SU-DHL-6 (cell line): ENCODE results near the gene PXDN.

ENCODE experiments used
- EZH2phosphoT487 ChIP-seq: fragments of 200-600 bp; sonication (generic), shearing (Covaris generic); conservative IDR thresholded peaks from 2 replicates; pipeline ENCODE4 v1.6.1; 2018; ENCODE audit warnings: mild to moderate bottlenecking, antibody characterized with exemption, low read length, moderate library complexity, mixed read lengths
- TF ChIP-seq, protein P1 (sequence below): fragments of 200-600 bp; sonication (generic); IDR thresholded peaks from one replicate; pipeline ENCODE4 v1.5.1; 2017; ENCODE audit warnings: antibody characterized with exemption, mild to moderate bottlenecking, low read length, moderate library complexity; ENCODE audit not compliant: insufficient read depth, poor library complexity, severe bottlenecking

DNA sequence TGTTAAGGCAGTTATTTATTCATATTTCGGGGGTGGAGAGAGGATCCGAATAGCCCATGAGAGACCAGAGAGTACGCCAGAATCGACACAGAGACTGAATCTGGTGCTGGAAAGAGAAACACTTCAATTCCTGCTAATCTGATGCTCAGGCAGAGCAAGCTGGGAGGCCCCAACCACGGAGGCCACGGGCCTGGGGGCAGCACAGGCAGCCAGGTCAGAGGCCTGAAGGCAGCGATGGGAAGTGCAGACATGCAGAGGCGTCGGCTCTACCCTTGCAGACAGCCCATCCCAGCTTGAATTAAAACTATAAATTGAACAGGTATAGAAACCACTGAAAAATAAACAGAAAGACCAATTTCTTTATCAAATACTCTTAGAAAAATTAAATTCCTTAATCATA is 50.6 kb downstream of the PXDN start:
- TF ChIP-seq, protein P1, sequence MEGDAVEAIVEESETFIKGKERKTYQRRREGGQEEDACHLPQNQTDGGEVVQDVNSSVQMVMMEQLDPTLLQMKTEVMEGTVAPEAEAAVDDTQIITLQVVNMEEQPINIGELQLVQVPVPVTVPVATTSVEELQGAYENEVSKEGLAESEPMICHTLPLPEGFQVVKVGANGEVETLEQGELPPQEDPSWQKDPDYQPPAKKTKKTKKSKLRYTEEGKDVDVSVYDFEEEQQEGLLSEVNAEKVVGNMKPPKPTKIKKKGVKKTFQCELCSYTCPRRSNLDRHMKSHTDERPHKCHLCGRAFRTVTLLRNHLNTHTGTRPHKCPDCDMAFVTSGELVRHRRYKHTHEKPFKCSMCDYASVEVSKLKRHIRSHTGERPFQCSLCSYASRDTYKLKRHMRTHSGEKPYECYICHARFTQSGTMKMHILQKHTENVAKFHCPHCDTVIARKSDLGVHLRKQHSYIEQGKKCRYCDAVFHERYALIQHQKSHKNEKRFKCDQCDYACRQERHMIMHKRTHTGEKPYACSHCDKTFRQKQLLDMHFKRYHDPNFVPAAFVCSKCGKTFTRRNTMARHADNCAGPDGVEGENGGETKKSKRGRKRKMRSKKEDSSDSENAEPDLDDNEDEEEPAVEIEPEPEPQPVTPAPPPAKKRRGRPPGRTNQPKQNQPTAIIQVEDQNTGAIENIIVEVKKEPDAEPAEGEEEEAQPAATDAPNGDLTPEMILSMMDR: no peak
- no peak for TF ChIP-seq EZH2phosphoT487
